Activated CD4-positive, alpha-beta T cell treated with anti-CD3 and anti-CD28 coated beads for 24 hours (primary cell): ENCODE data around the gene IGFL1.
"Not testable (repeated sequence)": the region's sequence is repeated elsewhere in the genome, so short reads cannot be mapped to it uniquely, and the experiment has no call there.

Experiments
- DNase-seq, 2 donors: peaks; one replicate each; pipeline ENCODE4 v3.0.0-alpha.2; 2020; ENCODE audit warnings: low read depth in 2 of 2

IGFL1 gene

GRCh38 chr19:46269101-46269500, 39.6 kb downstream of the IGFL1 start:
- DNase-seq: no peak

- DNase-seq: no peak
Measured at GRCh38 chr19:46270521-46271256, 41.1 kb downstream of the IGFL1 start.

GRCh38 chr19:46271481-46272197, 42.1 kb downstream of the IGFL1 start:
- DNase-seq: no peak

- DNase-seq: not testable (repeated sequence)
Measured at GRCh38 chr19:46273931-46274330, 44.4 kb downstream of the IGFL1 start.

GRCh38 chr19:46279177-46279576, 49.6 kb downstream of the IGFL1 start:
- DNase-seq: no peak
